ENCODE results near the gene TARBP1. TPM values are rescaled to one million over a fixed set of nuclear protein-coding genes. Genes with fewer than 3 reads are reported as not detected.

TARBP1 gene
- total and polyA plus RNA-seq, 2 of the 8 experiments (the other 6 are each of a cell fraction or from before 2014, with no cell fraction given) = 21.9 to 32.3 TPM

DNA sequence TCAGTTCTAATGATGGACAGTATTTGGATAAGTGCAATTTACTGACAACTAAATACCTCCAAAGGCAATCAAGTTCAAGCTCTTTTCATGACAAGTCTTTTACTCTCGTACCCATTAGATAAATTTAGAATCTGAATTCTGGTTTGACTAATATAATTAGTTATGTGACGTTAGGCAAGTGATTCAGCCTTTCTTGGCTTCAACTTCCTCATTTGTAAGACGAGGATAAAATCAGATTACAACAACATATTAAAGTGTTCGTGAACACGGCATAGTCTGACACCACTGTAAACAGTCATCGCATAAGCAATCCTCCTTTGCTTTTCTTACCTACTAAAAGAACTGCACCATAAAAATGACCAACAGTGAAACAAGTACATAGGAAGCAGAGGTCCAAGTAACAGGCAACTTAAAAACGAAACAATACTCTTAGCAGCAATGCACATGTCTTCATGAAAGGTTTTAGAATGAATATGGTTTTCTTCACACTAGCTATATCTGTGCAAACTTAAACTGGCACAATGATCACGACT is 80.1 kb downstream of the TARBP1 start:
- no peak overlapping the region for H3K4me2 ChIP-seq (ENCODE audit: insufficient read depth in 1 of 2, low read depth in 2 of 2, low read length in 2 of 2)
- peaks cover 0 to 2% of the 10 kb centered on the region in 2 experiments for H4K20me1 ChIP-seq (replicated peaks in 1 of 2; ENCODE audit: control insufficient read depth in 1 of 2, insufficient read depth in 2 of 2, low read length in 2 of 2)
- H2BK12ac ChIP-seq (ENCODE audit: low read depth, low read length) = no peak overlapping the region
- FAIRE-seq (no peak), DNase-seq (ENCODE audit: low read depth in 1 of 2, low spot score in 2 of 2) (no peak)
- no peak overlapping the region for H2BK15ac ChIP-seq (ENCODE audit: low read length)
- H2BK20ac ChIP-seq (ENCODE audit: low read length) = no peak overlapping the region
- no peak overlapping the region for H3K23ac ChIP-seq (ENCODE audit: insufficient read length)
- H3K9me3 ChIP-seq (ENCODE audit: insufficient read depth in 2 of 2, low read depth in 1 of 2, low read length in 1 of 2) = no peaks in the 10 kb centered on the region
- CTCF ChIA-PET (ENCODE audit: partially characterized antibody) = interaction anchor here (0.6 kb wide), 1 partner anchor 89 kb away, joined by 3 read pairs; no protein-coding TSS in a partner anchor
- no peaks in the 10 kb centered on the region for H3K79me2 ChIP-seq (ENCODE audit: control insufficient read depth in 1 of 2, insufficient read depth in 2 of 2, low read length in 2 of 2)
- H3K4me3 ChIP-seq (ENCODE audit: extremely low read depth in 1 of 4, insufficient read depth in 2 of 4, low read depth in 3 of 4, low read length in 4 of 4) = no peak overlapping the region
- H3K4me1 ChIP-seq (replicated peaks in 1 of 4; ENCODE audit: control insufficient read depth in 3 of 4, insufficient read depth in 4 of 4, low read length in 3 of 4) = no peaks in the 10 kb centered on the region
- H3K36me3 ChIP-seq (ENCODE audit: control insufficient read depth in 2 of 4, insufficient read depth in 4 of 4, low read length in 3 of 4) = no peaks in the 10 kb centered on the region; a peak in 3 of 8 replicates
- H3K56ac ChIP-seq (replicated peaks; ENCODE audit: insufficient read length, low read depth, low read length) = no peak overlapping the region
- no peaks in the 10 kb centered on the region for H3K27me3 ChIP-seq (replicated peaks in 1 of 4; ENCODE audit: control insufficient read depth in 3 of 4, extremely low read depth in 1 of 4, insufficient read depth in 3 of 4, low read length in 3 of 4)
- no peak overlapping the region for H4K5ac ChIP-seq (ENCODE audit: insufficient read length, low read depth, low read length)
- H3K18ac ChIP-seq (ENCODE audit: extremely low read depth, low read length) = no peak overlapping the region
- H4K8ac ChIP-seq (ENCODE audit: extremely low read depth, insufficient read depth, low read length) = no peak overlapping the region
- H3K9ac ChIP-seq (replicated peaks in 1 of 4; ENCODE audit: extremely low read depth in 1 of 4, low read depth in 3 of 4, low read length in 3 of 4) = no peak overlapping the region
- H3K27ac ChIP-seq (ENCODE audit: low read depth, low read length) = no peak overlapping the region
- no peak overlapping the region for H3K14ac ChIP-seq (ENCODE audit: insufficient read length)
- H3K23me2 ChIP-seq (ENCODE audit: low read depth, low read length) = no peaks in the 10 kb centered on the region
- H2AK5ac ChIP-seq (ENCODE audit: low read depth, low read length) = no peak overlapping the region
- POLR2A ChIA-PET (ENCODE audit: partially characterized antibody) = no interaction called here
- H3K4ac ChIP-seq (replicated peaks; ENCODE audit: insufficient read length, low read depth, low read length) = no peak overlapping the region
- no peak overlapping the region for H2BK120ac ChIP-seq (replicated peaks; ENCODE audit: low read depth, low read length)
- H3K79me1 ChIP-seq (ENCODE audit: low read depth, low read length) = no peaks in the 10 kb centered on the region
- no peak overlapping the region for H4K91ac ChIP-seq (replicated peaks; ENCODE audit: insufficient read length, low read length)
- no peak overlapping the region for H2BK5ac ChIP-seq (ENCODE audit: low read depth, low read length)
- WGBS, 2 experiments (ENCODE audit: extremely low coverage in 1 of 2, insufficient coverage in 1 of 2, insufficient read length in 1 of 2, insufficient replicate concordance in 2 of 2, low coverage in 1 of 2, low lambda C conversion rate in 2 of 2, missing lambda C conversion rate in 1 of 2) = 89% methylated on average over 8 of the region's 8 CpGs; no CpG with 5 or more reads in 1 of the 2 experiments
- no peak overlapping the region for H2AFZ ChIP-seq (ENCODE audit: low read length)
